Panc1 (cell line): ENCODE data around the gene PTRH1. TPM values are rescaled to one million over a fixed set of nuclear protein-coding genes. Genes with fewer than 3 reads are reported as not detected.

ENCODE experiments used
- ATAC-seq: fragments of 200-7000 bp; cut with Tn5 transposase; 2 replicates; pipeline ENCODE4 v1.9.1; 2020; ENCODE audit warnings: mild to moderate bottlenecking, moderate library complexity
- BruUV-seq: library from RNA; stranded (reverse); fragments of 400-500 nt; replicated peaks from 2 replicates; lab custom pipeline; 2021; lab: Mats Ljungman, UMichigan
- CTCF ChIA-PET: fragments of 300-600 bp; sonication (Branson Sonifier 250); formaldehyde crosslinking; loops from one replicate; lab custom pipeline; 2022; ENCODE audit warnings: antibody characterized with exemption; lab: Charles Lee
- POLR2A ChIA-PET: fragments of 300-600 bp; sonication (Branson Sonifier 250); formaldehyde crosslinking; loops from one replicate; lab custom pipeline; 2022; ENCODE audit warnings: antibody characterized with exemption; lab: Charles Lee
- DNase-seq: peaks from one replicate; pipeline ENCODE4 v3.0.0-alpha.2; 2010; ENCODE audit warnings: low read depth, low spot score
- H3K27ac ChIP-seq: 2 replicates; pipeline ENCODE4 v1.5.1; 2011; ENCODE audit warnings: mild to moderate bottlenecking, low read length, inconsistent platforms
- H3K27me3 ChIP-seq: fragments of 200-500 bp; sonication (Bioruptor generic); 2 replicates; pipeline ENCODE4 v1.6.0; 2014; ENCODE audit warnings: low read length, inconsistent platforms; ENCODE audit not compliant: control insufficient read depth, insufficient read depth
- H3K36me3 ChIP-seq: fragments of 200-500 bp; sonication (Bioruptor generic); 2 replicates; pipeline ENCODE4 v1.5.1; 2014; ENCODE audit warnings: inconsistent platforms, mild to moderate bottlenecking, low read length, moderate library complexity; ENCODE audit not compliant: control insufficient read depth, insufficient read depth
- H3K4me1 ChIP-seq: 2 replicates; pipeline ENCODE4 v1.5.1; 2011; ENCODE audit warnings: inconsistent platforms, mild to moderate bottlenecking, low read length, moderate library complexity; ENCODE audit not compliant: control insufficient read depth, insufficient read depth
- H3K4me3 ChIP-seq, 2 experiments: 2 replicates each; pipeline ENCODE4 v1.5.1; 2011 to 2012; ENCODE audit warnings: low read depth in 2 of 2, low read length in 2 of 2, mild to moderate bottlenecking in 2 of 2, inconsistent platforms in 1 of 2, moderate library complexity in 1 of 2
- H3K9me3 ChIP-seq: fragments of 200-500 bp; sonication (Bioruptor generic); 2 replicates; pipeline ENCODE4 v1.5.1; 2014; ENCODE audit warnings: low read depth, mild to moderate bottlenecking, inconsistent platforms, low read length, moderate library complexity; ENCODE audit not compliant: control insufficient read depth, insufficient read depth
- POLR2AphosphoS5 ChIP-seq: IDR thresholded peaks from 2 replicates; pipeline ENCODE4 v1.6.1; 2012; ENCODE audit warnings: mild to moderate bottlenecking, low read depth, low read length, moderate library complexity
- REST ChIP-seq, 2 experiments: IDR thresholded peaks; 2 replicates each; pipeline ENCODE4 v1.6.1; 2011 to 2012; ENCODE audit warnings: low read depth in 2 of 2, control low read depth in 1 of 2, low read length in 1 of 2, mild to moderate bottlenecking in 1 of 2, moderate library complexity in 1 of 2; ENCODE audit not compliant: insufficient read depth in 1 of 2
- SIN3A ChIP-seq: IDR thresholded peaks from 2 replicates; pipeline ENCODE4 v1.6.1; 2012; ENCODE audit warnings: low read depth, mild to moderate bottlenecking, low read length, moderate library complexity, borderline replicate concordance; ENCODE audit not compliant: insufficient read depth
- TCF7L2 ChIP-seq: IDR thresholded peaks from 2 replicates; pipeline ENCODE4 v1.6.1; 2011; ENCODE audit warnings: mild to moderate bottlenecking, low read depth, low read length, inconsistent platforms
- in situ Hi-C: cut with HindIII; loops from 2 replicates; pipeline ENCODE4 v1.10.0; 2016; ENCODE audit warnings: low sequenced_read_pairs, low pct_unique_long_range_greater_than_20kb
- intact Hi-C: fragments of 100-400 bp; cut with micrococcal nuclease; formaldehyde crosslinking; loops from one replicate; pipeline ENCODE4 v1.10.0; 2022; ENCODE audit not compliant: unreplicated experiment
- total RNA-seq: library from RNA; stranded (reverse); gene quantifications from one replicate; pipeline ENCODE4 v1.2.1, GENCODE V29; 2021; ENCODE audit not compliant: unreplicated experiment
- TF ChIP-seq, protein P1 (sequence below): fragments of 450-650 bp; IDR thresholded peaks from 2 replicates; pipeline ENCODE4 v1.5.1; 2017; ENCODE audit warnings: mild to moderate bottlenecking

PTRH1 gene
- total RNA-seq, 1 experiment from 2014 or later, result 13.8 TPM

DNA sequence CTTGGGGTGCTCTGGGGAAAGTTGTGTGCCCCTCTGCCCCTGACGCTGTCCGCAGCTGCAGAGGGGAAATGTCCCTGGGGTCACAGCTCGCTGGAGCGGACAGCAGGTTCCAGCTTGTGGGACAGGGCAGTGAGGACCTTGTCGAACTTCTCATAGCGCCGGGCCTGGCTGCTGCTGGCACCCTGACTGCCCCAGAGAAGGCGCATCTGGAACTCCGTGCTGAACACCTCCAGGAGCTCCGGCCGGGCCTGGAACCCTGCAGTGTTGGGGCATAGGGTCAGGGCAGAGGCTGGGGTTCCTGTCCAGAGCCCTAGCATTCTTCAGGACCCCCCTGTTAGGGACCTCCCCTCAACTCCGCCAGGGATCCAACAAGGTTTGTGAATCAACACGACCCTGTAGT lies 23.2 kb upstream of the PTRH1 start:
- TF ChIP-seq, protein P1, sequence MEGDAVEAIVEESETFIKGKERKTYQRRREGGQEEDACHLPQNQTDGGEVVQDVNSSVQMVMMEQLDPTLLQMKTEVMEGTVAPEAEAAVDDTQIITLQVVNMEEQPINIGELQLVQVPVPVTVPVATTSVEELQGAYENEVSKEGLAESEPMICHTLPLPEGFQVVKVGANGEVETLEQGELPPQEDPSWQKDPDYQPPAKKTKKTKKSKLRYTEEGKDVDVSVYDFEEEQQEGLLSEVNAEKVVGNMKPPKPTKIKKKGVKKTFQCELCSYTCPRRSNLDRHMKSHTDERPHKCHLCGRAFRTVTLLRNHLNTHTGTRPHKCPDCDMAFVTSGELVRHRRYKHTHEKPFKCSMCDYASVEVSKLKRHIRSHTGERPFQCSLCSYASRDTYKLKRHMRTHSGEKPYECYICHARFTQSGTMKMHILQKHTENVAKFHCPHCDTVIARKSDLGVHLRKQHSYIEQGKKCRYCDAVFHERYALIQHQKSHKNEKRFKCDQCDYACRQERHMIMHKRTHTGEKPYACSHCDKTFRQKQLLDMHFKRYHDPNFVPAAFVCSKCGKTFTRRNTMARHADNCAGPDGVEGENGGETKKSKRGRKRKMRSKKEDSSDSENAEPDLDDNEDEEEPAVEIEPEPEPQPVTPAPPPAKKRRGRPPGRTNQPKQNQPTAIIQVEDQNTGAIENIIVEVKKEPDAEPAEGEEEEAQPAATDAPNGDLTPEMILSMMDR, result no peak
- TF ChIP-seq REST (IDR thresholded peaks at IDR 0.05; ENCODE audit: insufficient read depth in 1 of 2, low read depth in 2 of 2, low read length in 1 of 2) (no peak), SIN3A (no peak), POLR2AphosphoS5 (no peak), TCF7L2 (no peak)
- in situ Hi-C loops, result no loop called here
- ChIA-PET POLR2A (no interaction called here), CTCF (no interaction called here)
- Histone ChIP-seq H3K4me3 (no peak overlapping the region), H3K27ac (no peak overlapping the region), H3K9me3 (no peaks in the 10 kb centered on the region), H3K36me3 (no peaks in the 10 kb centered on the region), H3K27me3 (no peaks in the 10 kb centered on the region), H3K4me1 (no peaks in the 10 kb centered on the region)
- no peak for ATAC-seq
- intact Hi-C loops, result loop anchor here (10.0 kb wide), 1 partner anchor 154 kb away; no protein-coding TSS in a partner anchor
- BruUV-seq, result no TSS peak
- no peak for DNase-seq

GRCh38 chr9:127735530-127736185 lies 20.2 kb upstream of the PTRH1 start:
- intact Hi-C loops (loop anchor here (2.0 to 10.0 kb wide), 2 partner anchors 49 to 151 kb away; no protein-coding TSS in a partner anchor), in situ Hi-C loops (no loop called here)
- CTCF ChIA-PET, result interaction anchor here (0.7 to 1.4 kb wide), 4 partner anchors 19 to 184 kb away, joined by 3 to 14 read pairs (median 4); no protein-coding TSS in a partner anchor
- Histone ChIP-seq H3K4me1 (no peaks in the 10 kb centered on the region), H3K27me3 (no peaks in the 10 kb centered on the region), H3K27ac (no peak overlapping the region), H3K36me3 (no peaks in the 10 kb centered on the region), H3K9me3 (no peaks in the 10 kb centered on the region), H3K4me3 (peak overlapping the region in 1 of 2 experiments; percentile 63; a peak in 1 of 4 replicates)
- POLR2A ChIA-PET, result interaction anchor here (0.7 kb wide), 1 partner anchor 10 kb away, joined by 3 read pairs; no protein-coding TSS in a partner anchor
- no TSS peak for BruUV-seq
- TF ChIP-seq POLR2AphosphoS5 (no peak), REST (IDR thresholded peaks at IDR 0.05; ENCODE audit: insufficient read depth in 1 of 2, low read depth in 2 of 2, low read length in 1 of 2) (no peak), TCF7L2 (no peak), SIN3A (no peak)
- TF ChIP-seq, protein P1, result no peak
- DNase-seq (no peak), ATAC-seq (no peak)
